Fibroblast of peridontal ligament (primary cell): ENCODE measurements around the gene DDAH1.
A peak's percentile ranks its signal among the peaks of the same experiment; 100 is the strongest.

ENCODE experiments used
- DNase-seq: peaks from one replicate; pipeline ENCODE4 v3.0.0-alpha.2; 2010; ENCODE audit errors: extremely low read depth

The DDAH1 gene

GRCh38 chr1:85393490-85393889, 71.5 kb downstream of the DDAH1 start:
- DNase-seq, result no peak

GRCh38 chr1:85388416-85388815, 76.5 kb downstream of the DDAH1 start:
- DNase-seq, result no peak

- DNase-seq, result no peak
These were observed 77.2 kb downstream of the DDAH1 start for GRCh38 chr1:85387781-85388180.

GRCh38 chr1:85386068-85386722, 78.8 kb downstream of the DDAH1 start:
- no peak for DNase-seq

GRCh38 chr1:85379203-85380136, 85.5 kb downstream of the DDAH1 start:
- DNase-seq, result peak; percentile 48

- DNase-seq, result no peak
These were observed 86.4 kb downstream of the DDAH1 start for GRCh38 chr1:85378534-85378933.

- DNase-seq, result no peak
These were observed 88.6 kb downstream of the DDAH1 start for GRCh38 chr1:85376356-85376755.

GRCh38 chr1:85375493-85375892, 89.5 kb downstream of the DDAH1 start:
- no peak for DNase-seq

GRCh38 chr1:85374160-85374559, 90.8 kb downstream of the DDAH1 start:
- peak; percentile 67 for DNase-seq

GRCh38 chr1:85373378-85373708, 91.6 kb downstream of the DDAH1 start:
- DNase-seq, result no peak

GRCh38 chr1:85372683-85373377, 92.1 kb downstream of the DDAH1 start:
- peak; percentile 56 for DNase-seq

GRCh38 chr1:85371021-85371420, 93.9 kb downstream of the DDAH1 start:
- no peak for DNase-seq

- no peak for DNase-seq
These were observed 96.7 kb downstream of the DDAH1 start for GRCh38 chr1:85368073-85368770.

- DNase-seq, result peak; percentile 95
These were observed 98.4 kb downstream of the DDAH1 start for GRCh38 chr1:85366391-85367170.

- no peak for DNase-seq
These were observed 99.1 kb downstream of the DDAH1 start for GRCh38 chr1:85365851-85366250.

- DNase-seq, result no peak
These were observed 101.4 kb downstream of the DDAH1 start for GRCh38 chr1:85363521-85363920.

- no peak for DNase-seq
These were observed 101.9 kb downstream of the DDAH1 start for GRCh38 chr1:85363092-85363491.

- DNase-seq, result no peak
These were observed 103.2 kb downstream of the DDAH1 start for GRCh38 chr1:85361606-85362296.

GRCh38 chr1:85360730-85361493, 104.0 kb downstream of the DDAH1 start:
- peak; percentile 93 for DNase-seq
